Measurements from ENCODE around the gene NEK6.

Gene NEK6

GRCh38 chr9:124349675-124350493, 92.1 kb downstream of the NEK6 start:
- DNase-seq (ENCODE audit: low read depth, low spot score), result no peak
- H3K9ac ChIP-seq (ENCODE audit: insufficient read length, low read depth), result no peak overlapping the region
- H3K4me1 ChIP-seq (ENCODE audit: insufficient read depth, insufficient read length), result no peaks in the 10 kb centered on the region
- no peak for TF ChIP-seq YY1 (IDR thresholded peaks at IDR 0.05; ENCODE audit: insufficient read depth, insufficient read length)
- peaks cover 100% of the 10 kb centered on the region for H3K36me3 ChIP-seq (ENCODE audit: insufficient read depth, insufficient read length, low read length)
- no peaks in the 10 kb centered on the region for H3K9me3 ChIP-seq (ENCODE audit: insufficient read depth, low read length)
- no peaks in the 10 kb centered on the region for H3K27me3 ChIP-seq (ENCODE audit: insufficient read depth, insufficient read length)
- no peak overlapping the region for H3K4me3 ChIP-seq (ENCODE audit: insufficient read length, low read depth)

GRCh38 chr9:124350494-124351263, 92.9 kb downstream of the NEK6 start:
- DNase-seq (ENCODE audit: low read depth, low spot score), result no peak
- Histone ChIP-seq H3K4me1 (ENCODE audit: insufficient read depth, insufficient read length) (no peaks in the 10 kb centered on the region), H3K4me3 (ENCODE audit: insufficient read length, low read depth) (no peak overlapping the region), H3K9ac (ENCODE audit: insufficient read length, low read depth) (no peak overlapping the region), H3K9me3 (ENCODE audit: insufficient read depth, low read length) (no peaks in the 10 kb centered on the region), H3K27me3 (ENCODE audit: insufficient read depth, insufficient read length) (no peaks in the 10 kb centered on the region), H3K36me3 (ENCODE audit: insufficient read depth, insufficient read length, low read length) (peaks cover 100% of the 10 kb centered on the region)
- no peak for TF ChIP-seq YY1 (IDR thresholded peaks at IDR 0.05; ENCODE audit: insufficient read depth, insufficient read length)
- no peak for TF ChIP-seq ZNF274 (IDR thresholded peaks at IDR 0.05; ENCODE audit: low read depth, low read length)
- TF ChIP-seq SUZ12 (IDR thresholded peaks at IDR 0.05; ENCODE audit: extremely low read depth, insufficient read depth, insufficient read length), result no peak

GRCh38 chr9:124351672-124352468, 94.1 kb downstream of the NEK6 start:
- H3K9ac ChIP-seq (ENCODE audit: insufficient read length, low read depth), result no peak overlapping the region
- no peak for DNase-seq (ENCODE audit: low read depth, low spot score)
- H3K4me3 ChIP-seq (ENCODE audit: insufficient read length, low read depth), result no peak overlapping the region
- TF ChIP-seq ZNF274 (IDR thresholded peaks at IDR 0.05; ENCODE audit: low read depth, low read length), result no peak
- TF ChIP-seq YY1 (IDR thresholded peaks at IDR 0.05; ENCODE audit: insufficient read depth, insufficient read length), result no peak
- TF ChIP-seq SUZ12 (IDR thresholded peaks at IDR 0.05; ENCODE audit: extremely low read depth, insufficient read depth, insufficient read length), result no peak
- H3K4me1 ChIP-seq (ENCODE audit: insufficient read depth, insufficient read length), result no peaks in the 10 kb centered on the region
- no peaks in the 10 kb centered on the region for H3K9me3 ChIP-seq (ENCODE audit: insufficient read depth, low read length)
- H3K27me3 ChIP-seq (ENCODE audit: insufficient read depth, insufficient read length), result no peaks in the 10 kb centered on the region
- peaks cover 100% of the 10 kb centered on the region for H3K36me3 ChIP-seq (ENCODE audit: insufficient read depth, insufficient read length, low read length)

- Histone ChIP-seq H3K9ac (ENCODE audit: insufficient read length, low read depth) (no peak overlapping the region), H3K27me3 (ENCODE audit: insufficient read depth, insufficient read length) (no peaks in the 10 kb centered on the region), H3K9me3 (ENCODE audit: insufficient read depth, low read length) (no peaks in the 10 kb centered on the region), H3K4me1 (ENCODE audit: insufficient read depth, insufficient read length) (no peaks in the 10 kb centered on the region), H3K36me3 (ENCODE audit: insufficient read depth, insufficient read length, low read length) (peaks cover 98% of the 10 kb centered on the region), H3K4me3 (ENCODE audit: insufficient read length, low read depth) (no peak overlapping the region)
- TF ChIP-seq SUZ12 (IDR thresholded peaks at IDR 0.05; ENCODE audit: extremely low read depth, insufficient read depth, insufficient read length), result no peak
- no peak for DNase-seq (ENCODE audit: low read depth, low spot score)
These were observed 94.9 kb downstream of the NEK6 start for GRCh38 chr9:124352616-124353015.

GRCh38 chr9:124353166-124353768, 95.5 kb downstream of the NEK6 start:
- TF ChIP-seq YY1 (IDR thresholded peaks at IDR 0.05; ENCODE audit: insufficient read depth, insufficient read length), result no peak
- no peak for TF ChIP-seq ZNF274 (IDR thresholded peaks at IDR 0.05; ENCODE audit: low read depth, low read length)
- no peak for TF ChIP-seq SUZ12 (IDR thresholded peaks at IDR 0.05; ENCODE audit: extremely low read depth, insufficient read depth, insufficient read length)
- no peak overlapping the region for H3K9ac ChIP-seq (ENCODE audit: insufficient read length, low read depth)
- H3K27me3 ChIP-seq (ENCODE audit: insufficient read depth, insufficient read length), result no peaks in the 10 kb centered on the region
- H3K4me1 ChIP-seq (ENCODE audit: insufficient read depth, insufficient read length), result no peaks in the 10 kb centered on the region
- no peaks in the 10 kb centered on the region for H3K9me3 ChIP-seq (ENCODE audit: insufficient read depth, low read length)
- H3K36me3 ChIP-seq (ENCODE audit: insufficient read depth, insufficient read length, low read length), result peaks cover 91% of the 10 kb centered on the region
- no peak for DNase-seq (ENCODE audit: low read depth, low spot score)
- H3K4me3 ChIP-seq (ENCODE audit: insufficient read length, low read depth), result no peak overlapping the region

- Histone ChIP-seq H3K9ac (ENCODE audit: insufficient read length, low read depth) (no peak overlapping the region), H3K4me1 (ENCODE audit: insufficient read depth, insufficient read length) (no peaks in the 10 kb centered on the region), H3K9me3 (ENCODE audit: insufficient read depth, low read length) (no peaks in the 10 kb centered on the region), H3K4me3 (ENCODE audit: insufficient read length, low read depth) (no peak overlapping the region), H3K27me3 (ENCODE audit: insufficient read depth, insufficient read length) (no peaks in the 10 kb centered on the region), H3K36me3 (ENCODE audit: insufficient read depth, insufficient read length, low read length) (peaks cover 89% of the 10 kb centered on the region)
- no peak for DNase-seq (ENCODE audit: low read depth, low spot score)
- no peak for TF ChIP-seq YY1 (IDR thresholded peaks at IDR 0.05; ENCODE audit: insufficient read depth, insufficient read length)
- no peak for TF ChIP-seq SUZ12 (IDR thresholded peaks at IDR 0.05; ENCODE audit: extremely low read depth, insufficient read depth, insufficient read length)
- TF ChIP-seq ZNF274 (IDR thresholded peaks at IDR 0.05; ENCODE audit: low read depth, low read length), result no peak
These were observed 96.1 kb downstream of the NEK6 start for GRCh38 chr9:124353811-124354274.

All from NT2/D1 (cell line).